ENCODE measurements around the gene PRKG1. TPM values are rescaled to one million over a fixed set of nuclear protein-coding genes. Genes with fewer than 3 reads are reported as not detected.

PRKG1 gene
- total RNA-seq, 2 donors from 2014 or later = 17.8 to 31.1 TPM

DNA sequence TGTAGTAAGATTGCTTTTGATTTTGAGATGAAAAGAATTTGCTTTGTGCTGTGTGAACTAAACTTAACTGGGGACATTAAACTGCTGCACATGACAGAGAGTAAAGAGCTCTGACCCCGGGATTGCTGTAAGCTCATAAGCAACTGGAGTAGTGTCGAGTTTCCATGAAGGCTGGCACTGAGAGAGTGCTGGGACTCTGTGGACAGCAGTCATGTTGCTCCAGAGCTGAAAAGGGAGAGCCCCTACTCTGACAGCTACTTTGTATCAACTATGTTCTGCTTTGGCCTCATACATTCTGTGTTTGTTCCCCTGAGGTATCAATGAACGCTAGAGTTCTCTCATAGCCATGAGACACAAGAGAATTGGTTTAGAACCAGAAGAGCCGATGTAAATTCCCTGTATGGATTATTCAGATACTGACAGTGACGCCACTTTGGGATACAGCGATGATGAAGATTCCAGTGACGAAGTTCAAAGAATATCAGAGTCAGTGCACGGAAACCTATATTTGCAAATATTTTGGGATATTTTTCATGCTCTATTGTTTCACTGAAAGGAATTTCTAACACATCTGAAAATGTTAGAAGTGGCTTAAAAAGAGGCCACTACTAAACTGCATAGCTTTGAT lies 1053.9 kb downstream of the PRKG1 start:
- no peak overlapping the region for H3K4me3 ChIP-seq
- H3K27ac ChIP-seq = no peak overlapping the region
- H3K4me1 ChIP-seq = no peaks in the 10 kb centered on the region
- TF ChIP-seq, protein P1, sequence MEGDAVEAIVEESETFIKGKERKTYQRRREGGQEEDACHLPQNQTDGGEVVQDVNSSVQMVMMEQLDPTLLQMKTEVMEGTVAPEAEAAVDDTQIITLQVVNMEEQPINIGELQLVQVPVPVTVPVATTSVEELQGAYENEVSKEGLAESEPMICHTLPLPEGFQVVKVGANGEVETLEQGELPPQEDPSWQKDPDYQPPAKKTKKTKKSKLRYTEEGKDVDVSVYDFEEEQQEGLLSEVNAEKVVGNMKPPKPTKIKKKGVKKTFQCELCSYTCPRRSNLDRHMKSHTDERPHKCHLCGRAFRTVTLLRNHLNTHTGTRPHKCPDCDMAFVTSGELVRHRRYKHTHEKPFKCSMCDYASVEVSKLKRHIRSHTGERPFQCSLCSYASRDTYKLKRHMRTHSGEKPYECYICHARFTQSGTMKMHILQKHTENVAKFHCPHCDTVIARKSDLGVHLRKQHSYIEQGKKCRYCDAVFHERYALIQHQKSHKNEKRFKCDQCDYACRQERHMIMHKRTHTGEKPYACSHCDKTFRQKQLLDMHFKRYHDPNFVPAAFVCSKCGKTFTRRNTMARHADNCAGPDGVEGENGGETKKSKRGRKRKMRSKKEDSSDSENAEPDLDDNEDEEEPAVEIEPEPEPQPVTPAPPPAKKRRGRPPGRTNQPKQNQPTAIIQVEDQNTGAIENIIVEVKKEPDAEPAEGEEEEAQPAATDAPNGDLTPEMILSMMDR (IDR thresholded peaks at IDR 0.05) = no peak
- H3K36me3 ChIP-seq = no peaks in the 10 kb centered on the region
- H3K27me3 ChIP-seq = no peaks in the 10 kb centered on the region
- no peak for DNase-seq (ENCODE audit: low spot score)
- no peaks in the 10 kb centered on the region for H3K9me3 ChIP-seq

DNA sequence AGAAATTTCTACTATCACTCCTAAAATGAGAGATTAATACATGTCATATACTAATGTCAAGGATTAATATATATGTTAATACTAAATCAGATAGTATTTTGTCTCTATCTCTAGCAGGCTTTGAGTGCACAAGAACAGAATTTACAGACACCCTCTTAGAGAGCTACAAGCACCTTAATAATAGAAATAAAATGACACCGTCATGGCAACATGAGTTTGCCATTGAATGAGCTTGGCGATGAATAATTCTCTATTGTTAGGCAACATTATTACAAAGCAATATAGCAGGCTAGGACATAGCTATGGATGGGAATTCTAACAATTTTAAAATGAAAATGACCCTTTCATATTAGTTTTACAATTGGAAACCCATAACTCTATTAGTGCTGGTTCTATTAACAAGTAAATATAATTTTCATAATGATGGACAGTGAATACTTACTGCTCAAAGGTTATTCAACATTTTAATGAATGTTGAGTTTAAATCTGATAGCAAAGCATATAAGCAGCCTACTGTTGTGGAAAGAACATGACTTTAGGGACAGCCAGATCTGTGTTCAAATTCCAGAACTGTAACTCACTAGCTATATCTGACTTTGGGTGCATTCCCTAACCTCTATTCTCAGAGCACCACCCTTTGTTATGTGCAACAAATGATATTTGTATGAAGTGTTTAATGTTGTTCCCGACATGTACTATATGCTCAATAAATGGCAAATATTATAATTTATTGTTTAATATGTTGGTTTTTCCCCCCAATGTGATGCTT lies 1055.3 kb downstream of the PRKG1 start:
- no peak for DNase-seq (ENCODE audit: low spot score)
- Histone ChIP-seq H3K4me1 (no peaks in the 10 kb centered on the region), H3K27ac (no peak overlapping the region), H3K4me3 (no peak overlapping the region), H3K36me3 (no peaks in the 10 kb centered on the region), H3K27me3 (no peaks in the 10 kb centered on the region), H3K9me3 (no peaks in the 10 kb centered on the region)
- TF ChIP-seq, protein P1 (IDR thresholded peaks at IDR 0.05) = no peak

DNA sequence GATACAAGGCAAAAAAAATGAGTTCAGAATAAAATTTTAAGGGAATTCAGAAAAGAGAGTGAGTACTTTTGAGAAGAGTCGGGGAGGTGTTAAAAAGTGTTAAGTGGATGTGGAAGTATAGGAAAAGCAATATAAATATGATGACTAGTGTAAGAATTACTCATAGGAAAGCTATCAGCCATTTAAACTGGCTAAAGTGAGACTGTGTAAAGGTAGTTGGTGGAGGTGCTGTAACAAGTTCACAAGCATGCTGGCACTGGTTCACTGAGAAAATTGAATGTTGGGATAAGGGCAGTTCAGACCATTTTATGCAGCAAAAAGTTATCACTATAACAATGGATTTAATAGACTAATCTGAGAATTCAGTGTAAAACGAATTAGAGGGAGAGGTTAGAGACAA lies 1060.8 kb downstream of the PRKG1 start:
- Histone ChIP-seq H3K9me3 (no peaks in the 10 kb centered on the region), H3K36me3 (no peaks in the 10 kb centered on the region), H3K27ac (no peak overlapping the region), H3K27me3 (no peaks in the 10 kb centered on the region), H3K4me3 (no peak overlapping the region), H3K4me1 (no peaks in the 10 kb centered on the region)
- DNase-seq (ENCODE audit: low spot score) = no peak
- TF ChIP-seq, protein P1 (IDR thresholded peaks at IDR 0.05) = no peak

DNA sequence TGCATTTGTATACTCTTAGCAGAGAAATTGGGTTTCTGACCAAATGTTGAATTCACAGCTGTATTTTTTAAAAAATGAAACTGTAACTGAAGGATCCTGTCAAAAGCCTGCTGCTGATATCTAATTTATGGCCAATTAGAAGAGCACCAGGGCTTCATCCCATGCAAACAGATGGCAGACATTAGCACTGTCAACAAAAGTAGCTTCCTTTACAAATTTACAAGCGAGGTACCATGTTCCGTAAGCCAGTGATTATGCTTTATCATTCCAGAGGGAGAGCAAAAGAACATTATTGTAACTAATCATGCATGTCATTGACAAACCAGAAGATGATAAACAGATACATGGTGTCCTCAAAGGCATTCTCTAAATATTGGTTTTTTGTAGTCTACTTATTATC lies 1062.6 kb downstream of the PRKG1 start:
- Histone ChIP-seq H3K4me3 (no peak overlapping the region), H3K27ac (no peak overlapping the region), H3K9me3 (no peaks in the 10 kb centered on the region), H3K27me3 (no peaks in the 10 kb centered on the region), H3K4me1 (no peaks in the 10 kb centered on the region), H3K36me3 (no peaks in the 10 kb centered on the region)
- no peak for DNase-seq (ENCODE audit: low spot score)
- TF ChIP-seq, protein P1 (IDR thresholded peaks at IDR 0.05) = no peak

DNA sequence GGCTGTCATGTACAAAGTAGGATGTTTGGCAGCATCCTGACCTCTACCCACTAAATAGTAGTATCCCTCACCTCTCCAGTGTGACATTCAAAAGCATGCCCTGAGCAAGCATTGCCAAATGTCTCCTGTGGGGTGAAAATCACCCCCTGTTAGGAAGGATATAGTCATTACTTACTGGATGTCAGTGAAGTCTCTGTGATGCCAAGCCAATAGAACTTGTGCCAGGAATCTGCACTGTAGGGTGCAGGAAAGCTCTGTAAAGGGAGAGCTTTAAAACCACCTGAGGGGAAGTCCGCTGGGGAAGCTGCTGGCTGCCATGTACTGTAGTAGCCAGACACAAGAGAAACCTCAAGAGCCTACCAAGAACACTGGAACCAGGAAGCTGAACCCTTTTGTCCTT lies 1069.1 kb downstream of the PRKG1 start:
- no peak overlapping the region for H3K4me3 ChIP-seq
- no peaks in the 10 kb centered on the region for H3K36me3 ChIP-seq
- H3K4me1 ChIP-seq = no peaks in the 10 kb centered on the region
- DNase-seq (ENCODE audit: low spot score) = no peak
- no peaks in the 10 kb centered on the region for H3K9me3 ChIP-seq
- TF ChIP-seq, protein P1 (IDR thresholded peaks at IDR 0.05) = no peak
- H3K27ac ChIP-seq = no peak overlapping the region
- no peaks in the 10 kb centered on the region for H3K27me3 ChIP-seq

All from right atrium auricular region (tissue), 2 donors.